UCSD-AML1 (cell line): ENCODE results near the gene CCDC102A.
A peak's percentile ranks its signal among the peaks of the same experiment; 100 is the strongest.

Experiments used
- DNase-seq: peaks from one replicate; lab custom pipeline; 2025; ENCODE audit not compliant: unreplicated experiment; lab: John Stamatoyannopoulos, UW

Gene CCDC102A

GRCh38 chr16:57519796-57520360 is 16.5 kb downstream of the CCDC102A start:
- peak; percentile 79 for DNase-seq

GRCh38 chr16:57518922-57519321 is 17.4 kb downstream of the CCDC102A start:
- DNase-seq = no peak

- no peak for DNase-seq
These were observed 17.9 kb downstream of the CCDC102A start for GRCh38 chr16:57518520-57518919.

GRCh38 chr16:57517397-57518367 is 18.7 kb downstream of the CCDC102A start:
- DNase-seq = no peak

- DNase-seq = no peak
These were observed 19.6 kb downstream of the CCDC102A start for GRCh38 chr16:57516773-57517172.

- no peak for DNase-seq
These were observed 20.1 kb downstream of the CCDC102A start for GRCh38 chr16:57516176-57516725.

- DNase-seq = no peak
These were observed 21.4 kb downstream of the CCDC102A start for GRCh38 chr16:57514791-57515600.

- no peak for DNase-seq
These were observed 22.0 kb downstream of the CCDC102A start for GRCh38 chr16:57514371-57514770.

GRCh38 chr16:57513371-57514102 is 22.8 kb downstream of the CCDC102A start:
- no peak for DNase-seq

- no peak for DNase-seq
These were observed 23.9 kb downstream of the CCDC102A start for GRCh38 chr16:57512296-57513001.

- no peak for DNase-seq
These were observed 26.1 kb downstream of the CCDC102A start for GRCh38 chr16:57510016-57510871.

GRCh38 chr16:57509231-57509923 is 27.0 kb downstream of the CCDC102A start:
- no peak for DNase-seq

- DNase-seq = no peak
These were observed 28.3 kb downstream of the CCDC102A start for GRCh38 chr16:57508035-57508425.

GRCh38 chr16:57507136-57508034 is 29.0 kb downstream of the CCDC102A start:
- no peak for DNase-seq

- DNase-seq = no peak
These were observed 31.2 kb downstream of the CCDC102A start for GRCh38 chr16:57505169-57505568.

- no peak for DNase-seq
These were observed 31.9 kb downstream of the CCDC102A start for GRCh38 chr16:57504491-57504890.

- DNase-seq = no peak
These were observed 32.4 kb downstream of the CCDC102A start for GRCh38 chr16:57504001-57504400.
